SW480 (cell line): ENCODE measurements around the gene ELMOD2.

Experiments used
- DNase-seq: peaks from one replicate; pipeline ENCODE4 v3.0.0-alpha.2; 2016; ENCODE audit warnings: low spot score

Gene ELMOD2

GRCh38 chr4:140581078-140581477 lies 57.1 kb downstream of the ELMOD2 start:
- DNase-seq, result no peak

DNA sequence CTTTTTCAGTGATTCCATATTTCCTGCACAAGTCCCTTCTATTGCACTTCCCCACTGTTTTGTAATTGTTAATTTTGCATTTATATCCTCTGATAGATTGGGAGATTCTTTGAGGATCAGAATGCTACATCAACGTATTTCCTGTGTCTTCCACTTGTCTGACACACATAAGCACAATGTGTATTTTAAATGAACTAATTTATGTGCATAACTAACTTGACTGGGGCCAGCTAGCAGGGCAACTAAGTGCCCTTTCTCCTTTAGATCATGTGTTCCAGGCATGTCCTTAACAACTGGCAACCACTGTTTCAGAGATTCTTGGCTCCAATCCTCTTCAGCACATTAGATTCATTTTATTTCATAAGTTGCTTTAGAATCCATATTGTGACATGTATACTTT lies 60.5 kb downstream of the ELMOD2 start:
- no peak for DNase-seq

DNA sequence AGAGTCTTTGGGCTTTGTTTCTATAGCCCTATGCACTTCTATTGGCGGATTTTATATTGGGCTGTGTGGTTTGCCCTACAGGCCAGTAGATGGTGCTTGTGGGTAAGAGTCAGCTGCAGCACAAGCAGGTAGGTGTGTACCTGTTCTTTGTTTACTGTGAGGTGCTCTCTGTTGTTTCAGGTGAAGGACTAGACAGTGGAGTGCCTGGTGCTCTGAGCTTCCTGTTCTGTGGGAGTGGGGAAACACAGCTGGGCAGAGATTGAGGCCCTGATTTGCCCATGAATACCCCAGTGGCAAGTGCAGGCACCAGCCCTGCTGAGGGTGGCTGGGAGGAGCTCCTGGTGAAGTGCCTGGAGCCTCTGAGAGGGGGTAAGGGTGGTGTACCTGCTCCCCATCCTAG lies 71.1 kb downstream of the ELMOD2 start:
- peak; percentile 67 for DNase-seq

GRCh38 chr4:140600408-140600807 lies 76.4 kb downstream of the ELMOD2 start:
- DNase-seq, result no peak

- no peak for DNase-seq
These were observed 78.7 kb downstream of the ELMOD2 start for GRCh38 chr4:140602714-140603113.

GRCh38 chr4:140603286-140603685 lies 79.3 kb downstream of the ELMOD2 start:
- no peak for DNase-seq
